Measurements from ENCODE around the gene WBP11.

WBP11 gene

DNA sequence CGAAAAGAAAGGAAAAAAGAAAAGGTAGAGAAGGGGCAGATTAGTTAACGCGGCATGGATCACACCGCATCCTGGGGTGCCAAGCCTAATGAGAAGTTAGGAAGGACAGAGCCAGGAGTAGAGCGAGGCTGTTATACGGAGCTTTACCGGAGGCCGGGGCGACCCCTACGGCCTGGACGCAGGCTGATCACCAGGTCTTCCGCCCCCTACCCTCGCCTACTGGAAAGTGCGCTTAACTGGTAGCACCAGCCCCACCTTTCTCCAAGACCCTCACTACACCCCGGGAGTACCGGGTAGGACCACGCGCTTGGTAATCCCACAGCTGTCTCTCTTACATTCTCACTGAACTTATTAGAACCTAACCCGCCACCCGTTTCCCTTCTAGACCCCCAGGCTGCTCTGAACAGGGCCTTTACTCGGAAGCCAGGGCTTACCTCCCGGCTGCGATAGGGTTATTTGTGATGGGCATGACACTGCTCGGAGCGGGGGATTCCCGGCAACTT, 33.8 kb downstream of the WBP11 start:
- Histone ChIP-seq H3K27me3 (ENCODE audit: insufficient read depth, poor library complexity, severe bottlenecking) (no peaks in the 10 kb centered on the region), H3K4me3 (replicated peaks; ENCODE audit: insufficient read depth, low read length) (peak overlapping the region; percentile 78), H3K27ac (replicated peaks) (no peak overlapping the region; the same call in 1 of the 2 replicates)
- no peak for DNase-seq (ENCODE audit: low read depth in 1 of 2, low spot score in 1 of 2)
- no peak for TF ChIP-seq POLR2AphosphoS5 (IDR thresholded peaks at IDR 0.05; ENCODE audit: low read depth)
- TF ChIP-seq, protein P1, sequence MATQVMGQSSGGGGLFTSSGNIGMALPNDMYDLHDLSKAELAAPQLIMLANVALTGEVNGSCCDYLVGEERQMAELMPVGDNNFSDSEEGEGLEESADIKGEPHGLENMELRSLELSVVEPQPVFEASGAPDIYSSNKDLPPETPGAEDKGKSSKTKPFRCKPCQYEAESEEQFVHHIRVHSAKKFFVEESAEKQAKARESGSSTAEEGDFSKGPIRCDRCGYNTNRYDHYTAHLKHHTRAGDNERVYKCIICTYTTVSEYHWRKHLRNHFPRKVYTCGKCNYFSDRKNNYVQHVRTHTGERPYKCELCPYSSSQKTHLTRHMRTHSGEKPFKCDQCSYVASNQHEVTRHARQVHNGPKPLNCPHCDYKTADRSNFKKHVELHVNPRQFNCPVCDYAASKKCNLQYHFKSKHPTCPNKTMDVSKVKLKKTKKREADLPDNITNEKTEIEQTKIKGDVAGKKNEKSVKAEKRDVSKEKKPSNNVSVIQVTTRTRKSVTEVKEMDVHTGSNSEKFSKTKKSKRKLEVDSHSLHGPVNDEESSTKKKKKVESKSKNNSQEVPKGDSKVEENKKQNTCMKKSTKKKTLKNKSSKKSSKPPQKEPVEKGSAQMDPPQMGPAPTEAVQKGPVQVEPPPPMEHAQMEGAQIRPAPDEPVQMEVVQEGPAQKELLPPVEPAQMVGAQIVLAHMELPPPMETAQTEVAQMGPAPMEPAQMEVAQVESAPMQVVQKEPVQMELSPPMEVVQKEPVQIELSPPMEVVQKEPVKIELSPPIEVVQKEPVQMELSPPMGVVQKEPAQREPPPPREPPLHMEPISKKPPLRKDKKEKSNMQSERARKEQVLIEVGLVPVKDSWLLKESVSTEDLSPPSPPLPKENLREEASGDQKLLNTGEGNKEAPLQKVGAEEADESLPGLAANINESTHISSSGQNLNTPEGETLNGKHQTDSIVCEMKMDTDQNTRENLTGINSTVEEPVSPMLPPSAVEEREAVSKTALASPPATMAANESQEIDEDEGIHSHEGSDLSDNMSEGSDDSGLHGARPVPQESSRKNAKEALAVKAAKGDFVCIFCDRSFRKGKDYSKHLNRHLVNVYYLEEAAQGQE (IDR thresholded peaks at IDR 0.05; ENCODE audit: insufficient replicate concordance, low read depth) = no peak
- TF ChIP-seq, protein P2, sequence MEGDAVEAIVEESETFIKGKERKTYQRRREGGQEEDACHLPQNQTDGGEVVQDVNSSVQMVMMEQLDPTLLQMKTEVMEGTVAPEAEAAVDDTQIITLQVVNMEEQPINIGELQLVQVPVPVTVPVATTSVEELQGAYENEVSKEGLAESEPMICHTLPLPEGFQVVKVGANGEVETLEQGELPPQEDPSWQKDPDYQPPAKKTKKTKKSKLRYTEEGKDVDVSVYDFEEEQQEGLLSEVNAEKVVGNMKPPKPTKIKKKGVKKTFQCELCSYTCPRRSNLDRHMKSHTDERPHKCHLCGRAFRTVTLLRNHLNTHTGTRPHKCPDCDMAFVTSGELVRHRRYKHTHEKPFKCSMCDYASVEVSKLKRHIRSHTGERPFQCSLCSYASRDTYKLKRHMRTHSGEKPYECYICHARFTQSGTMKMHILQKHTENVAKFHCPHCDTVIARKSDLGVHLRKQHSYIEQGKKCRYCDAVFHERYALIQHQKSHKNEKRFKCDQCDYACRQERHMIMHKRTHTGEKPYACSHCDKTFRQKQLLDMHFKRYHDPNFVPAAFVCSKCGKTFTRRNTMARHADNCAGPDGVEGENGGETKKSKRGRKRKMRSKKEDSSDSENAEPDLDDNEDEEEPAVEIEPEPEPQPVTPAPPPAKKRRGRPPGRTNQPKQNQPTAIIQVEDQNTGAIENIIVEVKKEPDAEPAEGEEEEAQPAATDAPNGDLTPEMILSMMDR (IDR thresholded peaks at IDR 0.05; ENCODE audit: insufficient read depth, low read length) = no peak
- no peak for TF ChIP-seq SPI1 (IDR thresholded peaks at IDR 0.05; ENCODE audit: borderline replicate concordance, low read depth)
- TF ChIP-seq GABPA (IDR thresholded peaks at IDR 0.05; ENCODE audit: low read depth) = no peak

GRCh38 chr12:14768823-14769405, 34.4 kb downstream of the WBP11 start:
- TF ChIP-seq POLR2AphosphoS5 (IDR thresholded peaks at IDR 0.05; ENCODE audit: low read depth) = no peak
- TF ChIP-seq, protein P2 (IDR thresholded peaks at IDR 0.05; ENCODE audit: insufficient read depth, low read length) = no peak
- TF ChIP-seq GABPA (IDR thresholded peaks at IDR 0.05; ENCODE audit: low read depth) = no peak
- no peak for TF ChIP-seq SPI1 (IDR thresholded peaks at IDR 0.05; ENCODE audit: borderline replicate concordance, low read depth)
- TF ChIP-seq, protein P1 (IDR thresholded peaks at IDR 0.05; ENCODE audit: insufficient replicate concordance, low read depth) = no peak
- no peak for DNase-seq (ENCODE audit: low read depth in 1 of 2, low spot score in 1 of 2)
- H3K27me3 ChIP-seq (ENCODE audit: insufficient read depth, poor library complexity, severe bottlenecking) = no peaks in the 10 kb centered on the region
- H3K4me3 ChIP-seq (replicated peaks; ENCODE audit: insufficient read depth, low read length) = peak overlapping the region; percentile 78; the same call in 1 of the 2 replicates
- H3K27ac ChIP-seq (replicated peaks) = no peak overlapping the region

DNA sequence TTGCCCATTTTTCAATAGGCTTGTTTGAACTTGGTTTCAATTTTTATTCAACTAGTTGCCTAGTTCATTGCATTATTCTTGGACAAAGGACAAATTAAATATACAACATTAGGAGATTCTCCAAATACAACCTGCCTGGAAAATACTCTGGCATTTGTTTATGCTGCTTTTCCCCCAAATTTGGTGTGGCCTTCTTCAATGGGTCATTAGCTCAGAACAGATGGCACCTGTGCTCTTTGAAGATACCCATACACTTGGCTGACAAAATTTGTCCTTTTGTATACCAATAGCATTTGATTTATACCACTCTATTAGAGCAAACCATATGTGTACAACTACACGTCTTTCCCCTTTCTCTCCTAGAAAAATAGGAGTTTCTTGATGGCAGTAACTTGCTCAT, 35.7 kb downstream of the WBP11 start:
- Histone ChIP-seq H3K27me3 (ENCODE audit: insufficient read depth, poor library complexity, severe bottlenecking) (no peaks in the 10 kb centered on the region), H3K4me3 (replicated peaks; ENCODE audit: insufficient read depth, low read length) (no peak overlapping the region), H3K27ac (replicated peaks) (no peak overlapping the region)
- TF ChIP-seq SPI1 (IDR thresholded peaks at IDR 0.05; ENCODE audit: borderline replicate concordance, low read depth) = no peak
- no peak for TF ChIP-seq POLR2AphosphoS5 (IDR thresholded peaks at IDR 0.05; ENCODE audit: low read depth)
- TF ChIP-seq GABPA (IDR thresholded peaks at IDR 0.05; ENCODE audit: low read depth) = no peak
- TF ChIP-seq, protein P2 (IDR thresholded peaks at IDR 0.05; ENCODE audit: insufficient read depth, low read length) = no peak
- TF ChIP-seq, protein P1 (IDR thresholded peaks at IDR 0.05; ENCODE audit: insufficient replicate concordance, low read depth) = no peak
- DNase-seq (ENCODE audit: low read depth in 1 of 2, low spot score in 1 of 2) = no peak

Measured in HL-60 (cell line).